Endothelial cell of umbilical vein (primary cell): ENCODE results near the gene SLC25A30. TPM values are rescaled to one million over a fixed set of nuclear protein-coding genes. Genes with fewer than 3 reads are reported as not detected.

Experiments
- BruUV-seq: library from RNA; stranded (reverse); fragments of 400-500 nt; replicated peaks from 2 replicates; lab custom pipeline; 2021; lab: Mats Ljungman, UMichigan
- CTCF ChIA-PET: fragments of 300-600, 350-600 bp; sonication (Branson Sonifier 250); formaldehyde crosslinking; loops from one replicate; lab custom pipeline; 2021; ENCODE audit warnings: antibody characterized with exemption, inconsistent platforms; lab: Charles Lee
- POLR2A ChIA-PET: fragments of 300-600, 350-600 bp; sonication (Branson Sonifier 250); formaldehyde crosslinking; loops from one replicate; lab custom pipeline; 2021; ENCODE audit warnings: antibody characterized with exemption, inconsistent platforms; lab: Charles Lee
- DNase-seq: peaks from one replicate; pipeline ENCODE4 v3.0.0-alpha.2; 2011; ENCODE audit warnings: low read depth, low spot score
- FAIRE-seq: peaks from 2 replicates; lab custom pipeline; 2011; peaks lifted over from hg19 to GRCh38; lab: Jason Lieb, UNC
- H2AFZ ChIP-seq: 2 replicates; pipeline ENCODE4 v1.6.0; 2012; ENCODE audit warnings: low read depth, low read length, control low read depth, inconsistent platforms
- H3K27ac ChIP-seq: 2 replicates; pipeline ENCODE4 v1.5.1; 2011; ENCODE audit warnings: low read depth, mild to moderate bottlenecking, control low read depth, low read length, moderate library complexity; ENCODE audit not compliant: insufficient read depth
- H3K27me3 ChIP-seq, 2 experiments: 2 replicates each; pipeline versions ENCODE4 v1.6.0 to v1.6.1; 2011; ENCODE audit warnings: low read length in 2 of 2, mixed read lengths in 1 of 2; ENCODE audit not compliant: control insufficient read depth in 2 of 2, insufficient read depth in 2 of 2
- H3K36me3 ChIP-seq, 2 experiments: 2 replicates in 1 of 2; 3 replicates in 1 of 2; pipeline ENCODE4 v1.5.1; 2011; ENCODE audit warnings: low read length in 2 of 2, mild to moderate bottlenecking in 1 of 2, moderate library complexity in 1 of 2; ENCODE audit not compliant: control insufficient read depth in 2 of 2, insufficient read depth in 2 of 2; ENCODE audit errors: extremely low read depth in 1 of 2
- H3K4me1 ChIP-seq: 3 replicates; pipeline ENCODE4 v1.5.1; 2011; ENCODE audit warnings: mild to moderate bottlenecking, low read length; ENCODE audit not compliant: control insufficient read depth, insufficient read depth; ENCODE audit errors: extremely low read depth
- H3K4me2 ChIP-seq: 2 replicates; pipeline ENCODE4 v1.6.1; 2011; ENCODE audit warnings: low read length, control low read depth, mixed read lengths; ENCODE audit not compliant: insufficient read depth
- H3K4me3 ChIP-seq, 3 experiments: fragments of 200-600 bp in 1 of 3; sonication (generic), shearing (Covaris generic) in 1 of 3; replicated peaks in 1 of 3; 2 replicates each; pipeline ENCODE4 v1.5.1; 2011 to 2016; ENCODE audit warnings: control low read depth in 3 of 3, low read length in 3 of 3, mild to moderate bottlenecking in 2 of 3, inconsistent platforms in 1 of 3, low read depth in 1 of 3, moderate library complexity in 1 of 3; ENCODE audit not compliant: insufficient read depth in 1 of 3
- H3K79me2 ChIP-seq: 2 replicates; pipeline ENCODE4 v1.6.0; 2012; ENCODE audit warnings: low read length, inconsistent platforms; ENCODE audit not compliant: control insufficient read depth, insufficient read depth
- H3K9ac ChIP-seq: replicated peaks from 2 replicates; pipeline ENCODE3; 2011; ENCODE audit warnings: low read length, control low read depth; ENCODE audit not compliant: insufficient read depth; ENCODE audit errors: extremely low read depth
- H3K9me1 ChIP-seq: replicated peaks from 3 replicates; pipeline ENCODE4 v1.6.0; 2011; ENCODE audit warnings: mild to moderate bottlenecking, low read length; ENCODE audit not compliant: control insufficient read depth, insufficient read depth; ENCODE audit errors: extremely low read depth
- H3K9me3 ChIP-seq: replicated peaks from 2 replicates; pipeline ENCODE4 v1.5.1; 2012; ENCODE audit warnings: low read length, inconsistent platforms; ENCODE audit not compliant: control insufficient read depth, insufficient read depth
- H4K20me1 ChIP-seq: replicated peaks from 2 replicates; pipeline ENCODE3; 2011; ENCODE audit warnings: mild to moderate bottlenecking, low read length; ENCODE audit not compliant: control insufficient read depth, insufficient read depth; ENCODE audit errors: extremely low read depth
- CTCF ChIP-seq, 2 donors: IDR thresholded peaks; 1 replicate in 1 of 2; 2 replicates in 1 of 2; pipeline ENCODE4 v1.5.1; 2011; ENCODE audit warnings: low read length in 2 of 2, mild to moderate bottlenecking in 2 of 2, moderate library complexity in 2 of 2, control low read depth in 1 of 2, inconsistent platforms in 1 of 2, low read depth in 1 of 2; ENCODE audit not compliant: insufficient read depth in 1 of 2; ENCODE audit errors: extremely low read depth in 1 of 2
- GATA2 ChIP-seq: IDR thresholded peaks from 2 replicates; pipeline ENCODE4 v1.7.0; 2011; ENCODE audit warnings: low read depth, mild to moderate bottlenecking, moderate library complexity, mixed read lengths, low read length; ENCODE audit not compliant: insufficient read length, insufficient read depth
- JUN ChIP-seq: IDR thresholded peaks from 2 replicates; pipeline ENCODE4 v1.6.1; 2011; ENCODE audit warnings: borderline replicate concordance, low read depth; ENCODE audit not compliant: insufficient read length, insufficient read depth
- MAX ChIP-seq: IDR thresholded peaks from 2 replicates; pipeline ENCODE4 v1.6.1; 2011; ENCODE audit not compliant: insufficient read depth, insufficient read length
- MYC ChIP-seq: IDR thresholded peaks from one replicate; pipeline ENCODE4 v1.6.1; 2011; ENCODE audit warnings: mild to moderate bottlenecking, low read depth, low read length
- POLR2AphosphoS5 ChIP-seq: IDR thresholded peaks from 2 replicates; pipeline ENCODE4 v1.6.1; 2012; ENCODE audit warnings: low read depth, mild to moderate bottlenecking, control low read depth, low read length, moderate library complexity; ENCODE audit not compliant: insufficient read depth
- dilution Hi-C: fragments of 300-500 bp; cut with MboI; formaldehyde crosslinking; loops from one replicate; pipeline ENCODE4 v1.15.0; 2019; ENCODE audit warnings: low sequenced_read_pairs; ENCODE audit not compliant: extremely low pct_ligation_motif_present
- intact Hi-C: fragments of 100-400 bp; cut with micrococcal nuclease; formaldehyde crosslinking; loops from one replicate; pipeline ENCODE4 v1.10.0; 2022
- polyA plus RNA-seq, 4 experiments: library from polyadenylated mRNA; depleted of rRNA in 3 of 4; stranded (reverse) in 3 of 4; unstranded in 1 of 4; fragments of >200 nt; gene quantifications; 2 replicates each; pipeline versions ENCODE4 v1.2.1 to v1.2.3, GENCODE V29; 2011 to 2012; ENCODE audit warnings: missing spikeins in 1 of 4
- total RNA-seq: library from RNA; stranded (reverse); gene quantifications from 2 replicates; pipeline ENCODE4 v1.2.3, GENCODE V29; 2021

Gene SLC25A30
- total and polyA plus RNA-seq, 2 donors (not counting 3 experiments of a cell fraction or from before 2014, with no cell fraction given): 13.3 to 27.0 TPM

GRCh38 chr13:45352031-45352430 is 66.1 kb downstream of the SLC25A30 start:
- Histone ChIP-seq H3K36me3 (peaks cover 5 to 6% of the 10 kb centered on the region in 2 experiments), H3K27ac (no peak overlapping the region), H3K4me2 (no peak overlapping the region), H3K9me1 (no peaks in the 10 kb centered on the region), H3K9ac (no peak overlapping the region), H4K20me1 (no peaks in the 10 kb centered on the region), H2AFZ (no peak overlapping the region), H3K79me2 (no peaks in the 10 kb centered on the region), H3K4me1 (no peaks in the 10 kb centered on the region), H3K9me3 (no peaks in the 10 kb centered on the region), H3K4me3 (no peak overlapping the region), H3K27me3 (no peaks in the 10 kb centered on the region)
- dilution Hi-C loops (no loop called here), intact Hi-C loops (no loop called here)
- FAIRE-seq (no peak), DNase-seq (no peak)
- no TSS peak for BruUV-seq
- POLR2A ChIA-PET: no interaction called here
- TF ChIP-seq CTCF (IDR thresholded peaks at IDR 0.05; ENCODE audit: extremely low read depth in 1 of 2, insufficient read depth in 1 of 2, low read depth in 1 of 2, low read length in 2 of 2) (no peak), POLR2AphosphoS5 (no peak), MYC (no peak), MAX (no peak), JUN (no peak), GATA2 (no peak)
- CTCF ChIA-PET: interaction anchor here (0.7 kb wide), 1 partner anchor 350 kb away, joined by 4 read pairs; no protein-coding TSS in a partner anchor
